ENCODE results near the gene NCAPD2. TPM values are rescaled to one million over a fixed set of nuclear protein-coding genes. Genes with fewer than 3 reads are reported as not detected.

The NCAPD2 gene
- total and polyA plus RNA-seq, 2 donors (not counting 1 experiment from before 2014, with no cell fraction given), result 19.9 to 42.1 TPM

DNA sequence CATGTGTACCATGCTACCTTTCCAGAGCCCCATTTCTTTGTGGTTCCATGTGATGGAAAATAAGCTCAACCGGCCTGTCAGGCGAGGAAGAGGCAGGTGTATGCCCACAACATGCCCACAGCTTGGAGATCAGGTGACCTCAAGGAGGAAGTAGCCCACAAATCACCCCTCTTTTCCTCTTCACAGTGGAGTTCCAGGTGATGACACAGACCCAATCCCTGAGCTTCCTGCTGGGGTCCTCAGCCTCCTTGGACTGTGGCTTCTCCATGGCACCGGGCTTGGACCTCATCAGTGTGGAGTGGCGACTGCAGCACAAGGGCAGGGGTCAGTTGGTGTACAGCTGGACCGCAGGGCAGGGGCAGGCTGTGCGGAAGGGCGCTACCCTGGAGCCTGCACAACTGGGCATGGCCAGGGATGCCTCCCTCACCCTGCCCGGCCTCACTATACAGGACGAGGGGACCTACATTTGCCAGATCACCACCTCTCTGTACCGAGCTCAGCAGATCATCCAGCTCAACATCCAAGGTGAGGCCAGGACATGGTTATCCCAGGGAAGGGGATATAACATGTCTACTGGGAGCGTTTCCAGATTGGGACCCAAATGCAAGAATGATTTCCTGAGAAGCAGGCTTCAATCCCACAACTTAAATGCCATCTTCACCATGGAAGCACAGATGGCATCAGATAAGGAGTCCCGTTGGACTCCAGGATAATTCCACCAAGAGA is 36.5 kb upstream of the NCAPD2 start:
- H3K79me2 ChIP-seq (ENCODE audit: control insufficient read depth, insufficient read depth, low read length), result peaks cover 58% of the 10 kb centered on the region
- peak overlapping the region; percentile 29 for H3K4me3 Mint-ChIP-seq
- TF ChIP-seq, protein P1, sequence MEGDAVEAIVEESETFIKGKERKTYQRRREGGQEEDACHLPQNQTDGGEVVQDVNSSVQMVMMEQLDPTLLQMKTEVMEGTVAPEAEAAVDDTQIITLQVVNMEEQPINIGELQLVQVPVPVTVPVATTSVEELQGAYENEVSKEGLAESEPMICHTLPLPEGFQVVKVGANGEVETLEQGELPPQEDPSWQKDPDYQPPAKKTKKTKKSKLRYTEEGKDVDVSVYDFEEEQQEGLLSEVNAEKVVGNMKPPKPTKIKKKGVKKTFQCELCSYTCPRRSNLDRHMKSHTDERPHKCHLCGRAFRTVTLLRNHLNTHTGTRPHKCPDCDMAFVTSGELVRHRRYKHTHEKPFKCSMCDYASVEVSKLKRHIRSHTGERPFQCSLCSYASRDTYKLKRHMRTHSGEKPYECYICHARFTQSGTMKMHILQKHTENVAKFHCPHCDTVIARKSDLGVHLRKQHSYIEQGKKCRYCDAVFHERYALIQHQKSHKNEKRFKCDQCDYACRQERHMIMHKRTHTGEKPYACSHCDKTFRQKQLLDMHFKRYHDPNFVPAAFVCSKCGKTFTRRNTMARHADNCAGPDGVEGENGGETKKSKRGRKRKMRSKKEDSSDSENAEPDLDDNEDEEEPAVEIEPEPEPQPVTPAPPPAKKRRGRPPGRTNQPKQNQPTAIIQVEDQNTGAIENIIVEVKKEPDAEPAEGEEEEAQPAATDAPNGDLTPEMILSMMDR (IDR thresholded peaks at IDR 0.05), result no peak
- no peak for TF ChIP-seq EZH2 (IDR thresholded peaks at IDR 0.05; ENCODE audit: borderline replicate concordance, insufficient read depth, low read depth, low read length, poor library complexity, severe bottlenecking)
- H2AFZ ChIP-seq (ENCODE audit: insufficient read depth, low read depth, low read length, poor library complexity, severe bottlenecking), result no peak overlapping the region
- no peaks in the 10 kb centered on the region for H3K9me3 Mint-ChIP-seq (ENCODE audit: insufficient read depth)
- no peaks in the 10 kb centered on the region for H3K27me3 Mint-ChIP-seq
- H3K4me1 Mint-ChIP-seq, result peaks cover 72% of the 10 kb centered on the region
- ATAC-seq (ENCODE audit: low read depth), result no peak
- no peak for DNase-seq
- H3K27me3 ChIP-seq (replicated peaks in 1 of 4; ENCODE audit: control extremely low read depth in 1 of 4, control insufficient read depth in 3 of 4, insufficient read depth in 4 of 4, low read length in 3 of 4), result no peaks in the 10 kb centered on the region
- peak overlapping the region in 1 of 2 donors; percentile 64 for H3K27ac ChIP-seq (ENCODE audit: low read length in 2 of 2)
- intact Hi-C loops (cut with micrococcal nuclease), result no loop called here
- no peaks in the 10 kb centered on the region for H3K9me3 ChIP-seq (ENCODE audit: control extremely low read depth in 1 of 3, control insufficient read depth in 2 of 3, insufficient read depth in 1 of 3, low read length in 2 of 3)
- POLR2A ChIA-PET, result interaction anchor here (0.6 to 1.2 kb wide), 5 partner anchors 11 to 239 kb away, joined by 3 to 7 read pairs (median 4); partner anchors contain the start of gene CD27
- WGBS (ENCODE audit: insufficient coverage), result 97% methylated on average over 9 of the region's 12 CpGs
- H3K9ac ChIP-seq (ENCODE audit: low read length), result no peak overlapping the region
- no peak overlapping the region for H3K4me2 ChIP-seq (replicated peaks; ENCODE audit: low read depth, low read length, poor library complexity, severe bottlenecking)
- H3K4me1 ChIP-seq (ENCODE audit: control insufficient read depth in 2 of 2, insufficient read depth in 2 of 2, low read length in 2 of 2), result peaks cover 54 to 71% of the 10 kb centered on the region in 2 donors
- H3K27ac Mint-ChIP-seq, result peak overlapping the region; percentile 76
- CTCF ChIA-PET, result interaction anchor here (0.9 to 2.1 kb wide), 6 partner anchors 8 to 80 kb away, joined by 3 to 14 read pairs (median 6); no protein-coding TSS in a partner anchor
- no peak overlapping the region for H3K4me3 ChIP-seq (ENCODE audit: control extremely low read depth in 1 of 5, extremely low read depth in 1 of 5, insufficient read depth in 1 of 5, low read depth in 2 of 5, low read length in 4 of 5)
- peaks cover 2 to 72% of the 10 kb centered on the region in 2 experiments for H3K36me3 ChIP-seq (replicated peaks in 1 of 2; ENCODE audit: control extremely low read depth in 1 of 2, control insufficient read depth in 1 of 2, extremely low read depth in 1 of 2, insufficient read depth in 2 of 2, low read length in 1 of 2)
- H4K20me1 ChIP-seq (ENCODE audit: control insufficient read depth, insufficient read depth, low read length, poor library complexity, severe bottlenecking), result no peaks in the 10 kb centered on the region

Data from B cell (primary cell).